Activated T-cell treated with anti-CD3 and anti-CD28 coated beads, Interleukin-2, amount 50 U/mL, for 4 hours (primary cell): ENCODE results near the gene VILL. TPM values are rescaled to one million over a fixed set of nuclear protein-coding genes. Genes with fewer than 3 reads are reported as not detected.
"Not testable (repeated sequence)": the region's sequence is repeated elsewhere in the genome, so short reads cannot be mapped to it uniquely, and the experiment has no call there.

ENCODE experiments used
- ATAC-seq, 2 donors: fragments of 200-7000 bp; cut with Tn5 transposase; one replicate each; pipeline ENCODE4 v1.10.0; 2021
- DNase-seq: peaks from one replicate; pipeline ENCODE4 v3.0.0-alpha.2; 2020
- H3K27me3 Mint-ChIP-seq: one replicate; pipeline ENCODE4 v1.8.0; 2021; ENCODE audit warnings: low read depth, mixed read lengths
- H3K36me3 Mint-ChIP-seq: one replicate; pipeline ENCODE4 v1.8.0; 2022; ENCODE audit warnings: mixed read lengths; ENCODE audit not compliant: insufficient read depth
- H3K4me1 Mint-ChIP-seq: one replicate; pipeline ENCODE4 v1.8.0; 2021; ENCODE audit warnings: low read depth, mixed read lengths
- H3K4me3 Mint-ChIP-seq: one replicate; pipeline ENCODE4 v1.8.0; 2021; ENCODE audit warnings: mild to moderate bottlenecking, moderate library complexity, mixed read lengths
- H3K9me3 Mint-ChIP-seq: one replicate; pipeline ENCODE4 v1.8.0; 2021; ENCODE audit warnings: mixed read lengths
- total RNA-seq, 3 donors: library from RNA; stranded (reverse); gene quantifications; one replicate each; pipeline ENCODE4 v1.2.1, GENCODE V29; 2021

Gene VILL
- total RNA-seq, 3 donors from 2014 or later: 15.0 to 16.8 (median 16.6) TPM

DNA sequence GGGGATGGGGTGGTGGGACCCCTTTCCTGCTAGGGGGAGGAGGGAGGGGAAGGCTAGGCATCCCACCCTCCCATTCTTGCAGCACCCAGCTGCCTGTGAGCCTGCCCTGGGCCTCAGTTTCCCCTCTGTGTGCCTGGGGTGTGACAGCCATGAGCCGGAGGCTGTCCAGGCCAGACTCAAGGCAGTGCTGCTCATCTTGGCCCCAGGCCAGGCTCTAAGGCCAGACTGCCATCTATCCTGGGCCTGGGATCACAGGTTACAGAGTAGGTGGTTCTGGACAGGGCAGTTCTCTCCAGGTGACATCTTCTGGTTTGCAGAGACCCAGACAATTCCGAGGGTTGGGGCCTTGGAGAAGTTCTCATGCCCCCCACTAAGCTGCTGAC lies 3.3 kb upstream of the VILL start:
- no peak for DNase-seq
- Mint-ChIP-seq H3K4me3 (no peak overlapping the region), H3K4me1 (peaks cover 4% of the 10 kb centered on the region), H3K27me3 (no peaks in the 10 kb centered on the region), H3K9me3 (no peaks in the 10 kb centered on the region), H3K36me3 (no peaks in the 10 kb centered on the region)
- ATAC-seq: no peak

DNA sequence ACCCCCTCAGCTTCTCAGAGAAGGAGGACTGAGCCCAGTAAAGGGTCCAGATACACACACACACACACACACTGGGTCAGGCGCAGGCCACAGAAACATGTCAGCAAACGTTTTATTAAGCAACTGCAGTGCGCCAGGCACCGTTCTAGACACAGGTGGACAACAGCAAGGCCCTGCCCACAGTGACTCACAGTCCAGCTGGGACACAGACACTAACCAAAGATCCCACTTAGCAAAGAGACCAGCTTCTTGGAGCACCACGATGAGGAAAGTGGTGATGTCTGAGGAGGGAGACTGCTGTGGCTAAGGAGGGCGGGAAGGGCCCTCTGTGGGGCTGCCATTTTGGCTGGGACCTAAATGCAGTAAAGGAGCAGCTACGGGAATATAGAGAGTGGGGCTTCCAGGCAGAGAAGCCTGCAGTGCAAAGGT lies 2.8 kb upstream of the VILL start:
- H3K4me1 Mint-ChIP-seq: peaks cover 4% of the 10 kb centered on the region
- H3K27me3 Mint-ChIP-seq: no peaks in the 10 kb centered on the region
- ATAC-seq (no peak), DNase-seq (no peak)
- H3K9me3 Mint-ChIP-seq: no peaks in the 10 kb centered on the region
- H3K4me3 Mint-ChIP-seq: no peak overlapping the region
- H3K36me3 Mint-ChIP-seq: no peaks in the 10 kb centered on the region

DNA sequence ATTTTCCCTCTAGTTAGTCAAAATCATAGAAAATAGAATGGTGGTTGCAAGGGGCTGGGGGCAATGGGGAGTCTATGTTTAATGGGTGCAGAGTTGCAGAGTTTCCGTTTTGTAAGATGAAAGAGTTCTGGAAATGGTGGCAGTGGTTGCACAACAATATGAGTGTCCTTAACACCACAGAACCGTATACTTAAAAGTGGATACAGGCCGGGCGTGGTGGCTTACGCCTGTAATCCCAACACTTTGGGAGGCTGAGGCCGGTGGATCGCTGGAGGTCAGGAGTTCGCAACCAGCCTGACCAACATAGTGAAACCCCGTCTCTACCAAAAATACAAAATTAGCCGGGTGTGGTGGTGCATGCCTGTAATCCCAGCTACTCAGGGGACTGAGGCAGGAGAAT lies 2.2 kb upstream of the VILL start:
- not testable (repeated sequence) for H3K9me3 Mint-ChIP-seq, H3K36me3 Mint-ChIP-seq, H3K4me1 Mint-ChIP-seq, H3K27me3 Mint-ChIP-seq, DNase-seq, H3K4me3 Mint-ChIP-seq, ATAC-seq

DNA sequence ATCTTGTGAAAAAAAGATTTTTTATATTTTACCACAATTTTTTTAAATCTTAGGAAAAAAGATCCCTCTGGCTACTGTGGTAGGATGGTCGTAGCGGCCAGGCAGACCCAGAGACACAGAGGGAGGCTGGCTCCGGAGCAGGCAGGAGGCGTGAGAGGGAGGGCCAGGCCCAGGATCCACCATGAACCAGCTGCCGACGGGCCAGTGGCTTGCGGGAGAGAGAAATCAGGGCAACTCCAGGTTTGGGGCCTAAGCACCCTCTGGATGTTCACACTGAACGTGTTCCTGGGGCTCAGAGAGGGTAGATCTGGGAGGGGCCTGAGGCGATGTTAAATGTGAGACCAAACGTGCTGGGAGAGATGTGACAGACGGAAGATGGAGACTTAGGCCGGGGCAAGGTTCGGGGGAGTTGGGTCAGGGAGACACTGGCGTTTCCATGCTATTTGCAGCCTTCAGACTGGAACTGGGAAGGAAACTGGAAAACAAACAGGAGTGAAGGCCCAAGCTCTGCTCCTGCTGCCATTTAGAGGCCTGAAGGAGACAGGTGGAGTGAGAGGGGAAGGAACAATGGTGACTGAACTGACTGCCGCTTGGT lies 1.6 kb upstream of the VILL start:
- Mint-ChIP-seq H3K4me3 (no peak overlapping the region), H3K4me1 (peaks cover 13% of the 10 kb centered on the region), H3K36me3 (no peaks in the 10 kb centered on the region), H3K9me3 (no peaks in the 10 kb centered on the region), H3K27me3 (no peaks in the 10 kb centered on the region)
- ATAC-seq: no peak
- DNase-seq: no peak

DNA sequence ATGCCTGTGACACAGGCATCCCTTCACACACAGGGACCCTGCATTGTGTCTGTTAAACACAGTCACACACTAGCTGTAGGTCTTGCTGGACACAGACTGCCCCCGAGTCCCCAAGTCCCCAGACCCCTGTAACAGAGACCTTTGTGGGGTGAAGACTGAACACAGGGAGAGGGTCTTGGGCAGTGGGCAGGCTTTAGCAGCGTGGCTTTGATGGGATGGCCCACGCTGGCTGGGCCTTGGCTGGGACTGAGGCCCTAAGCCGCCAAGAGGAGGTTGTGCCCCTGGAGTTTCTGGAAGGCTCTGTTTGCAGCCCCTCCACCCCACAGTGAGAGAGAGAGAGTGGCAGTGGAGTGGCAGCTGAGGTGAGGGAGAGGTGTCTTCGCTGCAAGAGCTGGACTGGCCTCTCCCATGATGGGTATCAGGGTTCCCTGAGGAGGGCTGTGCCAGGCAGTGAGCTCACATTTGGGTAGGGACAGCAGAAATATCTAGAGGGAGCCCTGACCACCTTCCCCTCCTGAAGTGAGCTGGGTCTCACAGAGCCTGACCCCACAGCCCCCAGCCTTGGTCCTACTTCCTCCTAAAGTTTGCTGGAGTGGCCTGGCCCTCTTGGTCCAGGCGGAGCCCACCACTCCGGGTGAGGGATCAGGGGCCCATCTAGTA lies 635 bp upstream of the VILL start:
- H3K4me1 Mint-ChIP-seq: peaks cover 19% of the 10 kb centered on the region
- no peaks in the 10 kb centered on the region for H3K27me3 Mint-ChIP-seq
- H3K36me3 Mint-ChIP-seq: no peaks in the 10 kb centered on the region
- no peaks in the 10 kb centered on the region for H3K9me3 Mint-ChIP-seq
- DNase-seq (no peak), ATAC-seq (no peak)
- no peak overlapping the region for H3K4me3 Mint-ChIP-seq

DNA sequence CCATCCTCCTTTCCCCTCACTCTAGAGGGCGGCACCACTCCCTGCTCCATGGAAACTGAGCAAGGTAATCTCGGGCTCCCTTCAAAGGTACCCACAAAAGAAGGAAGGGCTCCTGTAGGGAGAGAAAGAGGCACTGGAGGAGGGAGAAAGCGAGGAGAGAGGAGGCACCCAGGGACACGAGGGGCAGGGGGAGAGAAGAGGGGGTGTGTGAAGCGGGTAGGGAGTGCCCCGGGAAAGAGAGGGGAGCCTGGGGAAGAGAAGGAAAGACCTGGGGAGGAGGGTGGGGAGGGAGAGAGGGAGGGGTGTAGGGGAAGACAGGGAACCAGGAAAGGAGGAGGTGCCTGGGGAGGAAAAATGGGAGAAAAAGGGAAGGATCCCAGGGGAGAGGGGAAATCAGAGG lies 523 bp downstream of the VILL start:
- Mint-ChIP-seq H3K36me3 (peaks cover 3% of the 10 kb centered on the region), H3K4me1 (peaks cover 29% of the 10 kb centered on the region), H3K4me3 (no peak overlapping the region), H3K27me3 (no peaks in the 10 kb centered on the region), H3K9me3 (no peaks in the 10 kb centered on the region)
- no peak for ATAC-seq
- no peak for DNase-seq

DNA sequence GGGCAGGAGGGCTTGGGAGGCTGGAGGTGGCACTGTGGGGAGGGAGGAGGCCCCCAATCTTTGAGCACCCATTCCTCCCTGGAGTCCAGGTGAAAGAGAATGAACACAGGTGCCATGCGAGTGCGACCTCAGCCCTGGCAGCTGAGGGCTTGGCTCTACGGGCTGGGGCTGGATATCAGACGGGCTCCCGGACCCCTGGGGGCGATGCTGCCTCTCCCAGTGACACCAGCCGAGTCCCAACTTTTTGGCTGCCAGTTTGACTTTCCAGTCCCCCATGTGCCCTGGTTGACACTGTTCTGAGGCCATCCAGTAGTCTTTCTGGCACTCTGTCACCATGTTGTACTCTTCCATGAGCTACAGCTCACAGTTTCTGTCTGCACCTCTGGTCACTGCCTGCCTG lies 1.2 kb downstream of the VILL start:
- no peak overlapping the region for H3K4me3 Mint-ChIP-seq
- H3K9me3 Mint-ChIP-seq: no peaks in the 10 kb centered on the region

DNA sequence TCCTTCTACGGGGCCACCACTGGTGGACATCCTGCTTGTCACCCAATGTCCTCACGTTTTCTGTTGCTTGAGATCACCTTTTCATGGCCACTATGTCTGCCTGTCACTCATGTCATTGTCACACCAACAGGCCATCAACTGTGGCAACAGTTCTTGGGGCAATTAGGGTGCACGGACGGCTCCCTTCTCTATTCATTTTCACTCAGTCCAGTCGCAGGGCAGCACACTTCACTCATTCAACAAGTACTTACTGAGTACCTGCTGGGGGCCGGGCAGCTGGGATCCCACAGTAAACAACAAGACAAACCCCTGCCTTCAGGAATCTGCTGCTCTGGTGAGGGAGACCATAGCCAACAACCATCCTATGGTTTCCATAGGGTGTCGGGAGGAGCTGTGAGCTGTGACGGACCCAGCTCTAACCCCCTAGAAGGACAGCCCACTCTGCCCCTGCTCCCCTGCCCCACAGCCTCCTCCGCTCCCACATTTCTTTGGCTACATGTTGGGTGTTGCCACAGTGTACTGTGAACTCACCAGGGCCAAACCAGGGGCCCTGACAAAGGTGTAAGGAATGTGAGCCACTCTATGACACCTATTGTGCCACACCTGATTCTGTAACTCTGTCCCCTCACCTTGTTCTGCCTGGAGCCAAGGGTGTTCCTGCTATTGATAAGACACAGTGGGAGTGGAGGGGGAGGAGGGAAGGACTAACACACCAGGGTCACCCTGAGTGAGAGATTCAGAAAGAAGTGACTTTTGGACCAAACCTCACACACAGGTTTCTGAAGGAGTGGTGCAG lies 1.9 kb downstream of the VILL start:
- DNase-seq: no peak
- H3K9me3 Mint-ChIP-seq: no peaks in the 10 kb centered on the region
- H3K4me3 Mint-ChIP-seq: peak overlapping the region; percentile 93
- no peaks in the 10 kb centered on the region for H3K27me3 Mint-ChIP-seq
- ATAC-seq: no peak
- peaks cover 42% of the 10 kb centered on the region for H3K4me1 Mint-ChIP-seq
- peaks cover 11% of the 10 kb centered on the region for H3K36me3 Mint-ChIP-seq

More for the DNA sequence above, 1.2 kb downstream of the VILL start:
- H3K27me3 Mint-ChIP-seq: no peaks in the 10 kb centered on the region
- peaks cover 36% of the 10 kb centered on the region for H3K4me1 Mint-ChIP-seq
- peaks cover 9% of the 10 kb centered on the region for H3K36me3 Mint-ChIP-seq
- ATAC-seq (no peak), DNase-seq (no peak)

DNA sequence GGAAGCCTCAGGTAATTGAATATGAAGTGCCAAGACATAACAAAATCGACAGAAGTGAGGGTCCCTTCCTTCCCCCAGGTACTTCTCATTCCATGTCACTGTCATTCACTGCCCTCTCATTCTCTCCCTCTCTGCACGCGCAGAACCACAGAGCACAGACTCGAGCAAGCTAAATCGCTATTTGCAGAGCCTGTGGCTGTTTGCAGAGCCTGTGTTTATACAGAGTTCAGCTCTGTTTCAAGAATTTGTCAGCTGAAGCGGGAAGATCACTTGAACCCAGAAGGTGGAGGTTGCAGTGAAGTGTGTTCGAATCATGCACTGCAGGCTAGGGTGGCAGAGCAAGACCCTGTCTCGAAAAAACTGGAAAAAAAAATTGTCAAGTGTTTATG lies 2.5 kb downstream of the VILL start:
- Mint-ChIP-seq H3K4me1 (peaks cover 43% of the 10 kb centered on the region), H3K36me3 (peaks cover 11% of the 10 kb centered on the region), H3K9me3 (no peaks in the 10 kb centered on the region), H3K27me3 (no peaks in the 10 kb centered on the region), H3K4me3 (peak overlapping the region; percentile 93)
- ATAC-seq (no peak), DNase-seq (no peak)

DNA sequence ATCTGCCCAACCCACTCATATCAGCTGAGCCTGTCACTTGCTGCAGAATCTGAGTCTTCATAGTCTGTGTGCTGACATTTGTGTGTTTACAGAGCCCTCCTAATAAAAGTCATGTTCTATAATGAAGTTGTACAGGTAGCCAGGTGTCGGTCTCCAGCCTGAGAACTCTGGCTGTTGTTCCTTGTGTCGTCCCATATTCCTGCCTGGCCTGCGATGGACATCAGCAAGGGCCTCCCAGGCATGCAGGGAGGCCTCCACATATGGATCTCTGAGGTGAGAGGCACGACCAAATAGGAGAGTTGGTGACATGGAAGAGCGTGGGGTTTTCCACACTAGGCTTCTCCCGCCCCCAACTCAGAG lies 2.9 kb downstream of the VILL start:
- no peaks in the 10 kb centered on the region for H3K27me3 Mint-ChIP-seq
- peak overlapping the region; percentile 93 for H3K4me3 Mint-ChIP-seq
- H3K9me3 Mint-ChIP-seq: no peaks in the 10 kb centered on the region
- peaks cover 46% of the 10 kb centered on the region for H3K4me1 Mint-ChIP-seq
- ATAC-seq (no peak), DNase-seq (no peak)
- H3K36me3 Mint-ChIP-seq: peaks cover 11% of the 10 kb centered on the region

DNA sequence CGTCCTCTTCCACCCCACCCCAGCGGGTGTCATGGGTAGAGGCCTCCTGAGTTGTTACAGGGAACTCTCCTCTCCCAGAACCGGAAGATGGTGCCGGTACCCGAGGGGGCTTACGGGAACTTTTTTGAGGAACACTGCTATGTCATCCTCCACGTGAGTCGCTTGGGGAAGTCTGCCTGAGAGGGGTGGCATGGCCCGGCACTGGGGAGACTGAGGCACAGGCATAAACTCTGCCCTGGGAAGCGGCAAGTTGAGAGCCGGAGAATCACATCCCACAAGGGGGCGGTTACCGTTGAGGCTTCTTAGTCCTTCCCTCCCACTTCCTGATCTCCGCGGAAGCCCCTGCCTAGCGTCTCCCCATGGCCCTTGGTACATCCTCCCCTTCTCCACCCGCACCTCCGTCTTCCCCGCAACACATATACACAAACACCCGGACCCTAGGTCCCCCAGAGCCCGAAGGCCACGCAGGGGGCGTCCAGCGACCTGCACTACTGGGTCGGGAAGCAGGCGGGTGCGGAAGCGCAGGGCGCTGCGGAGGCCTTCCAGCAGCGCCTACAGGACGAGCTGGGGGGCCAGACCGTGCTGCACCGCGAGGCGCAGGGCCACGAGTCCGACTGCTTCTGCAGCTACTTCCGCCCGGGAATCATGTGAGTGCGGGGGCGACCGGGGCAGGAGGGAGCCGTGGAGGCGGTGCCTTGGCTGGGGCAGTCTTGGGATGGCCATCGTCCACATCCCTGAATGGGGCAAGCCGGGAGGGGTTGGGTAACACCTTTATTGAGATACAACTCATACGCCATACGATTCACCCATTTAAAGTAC lies 3.4 kb downstream of the VILL start:
- peak; percentile 66 to 72 for ATAC-seq
- H3K4me3 Mint-ChIP-seq: peak overlapping the region; percentile 93
- no peaks in the 10 kb centered on the region for H3K9me3 Mint-ChIP-seq
- peaks cover 50% of the 10 kb centered on the region for H3K4me1 Mint-ChIP-seq
- H3K27me3 Mint-ChIP-seq: no peaks in the 10 kb centered on the region
- DNase-seq: peak; percentile 42
- peaks cover 11% of the 10 kb centered on the region for H3K36me3 Mint-ChIP-seq

DNA sequence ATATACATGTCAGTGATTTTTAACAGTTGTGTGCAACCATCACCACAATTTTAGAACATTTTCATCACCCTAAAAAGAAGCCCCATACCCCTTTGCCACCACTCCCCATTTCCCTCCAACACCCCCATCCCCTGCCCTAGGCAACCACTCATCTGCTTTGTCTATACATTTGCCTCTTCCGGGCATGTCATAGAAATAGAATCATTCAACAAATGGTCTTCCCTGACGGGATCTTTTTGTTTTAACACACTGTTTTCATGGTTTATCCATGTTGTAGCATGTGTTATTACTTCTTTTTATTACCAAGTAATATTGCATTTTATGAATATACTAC lies 4.0 kb downstream of the VILL start:
- H3K4me1 Mint-ChIP-seq: peaks cover 54% of the 10 kb centered on the region
- H3K36me3 Mint-ChIP-seq: peaks cover 11% of the 10 kb centered on the region
- peak; percentile 3 to 14 for ATAC-seq
- H3K9me3 Mint-ChIP-seq: no peaks in the 10 kb centered on the region
- peak overlapping the region; percentile 93 for H3K4me3 Mint-ChIP-seq
- no peak for DNase-seq
- no peaks in the 10 kb centered on the region for H3K27me3 Mint-ChIP-seq

DNA sequence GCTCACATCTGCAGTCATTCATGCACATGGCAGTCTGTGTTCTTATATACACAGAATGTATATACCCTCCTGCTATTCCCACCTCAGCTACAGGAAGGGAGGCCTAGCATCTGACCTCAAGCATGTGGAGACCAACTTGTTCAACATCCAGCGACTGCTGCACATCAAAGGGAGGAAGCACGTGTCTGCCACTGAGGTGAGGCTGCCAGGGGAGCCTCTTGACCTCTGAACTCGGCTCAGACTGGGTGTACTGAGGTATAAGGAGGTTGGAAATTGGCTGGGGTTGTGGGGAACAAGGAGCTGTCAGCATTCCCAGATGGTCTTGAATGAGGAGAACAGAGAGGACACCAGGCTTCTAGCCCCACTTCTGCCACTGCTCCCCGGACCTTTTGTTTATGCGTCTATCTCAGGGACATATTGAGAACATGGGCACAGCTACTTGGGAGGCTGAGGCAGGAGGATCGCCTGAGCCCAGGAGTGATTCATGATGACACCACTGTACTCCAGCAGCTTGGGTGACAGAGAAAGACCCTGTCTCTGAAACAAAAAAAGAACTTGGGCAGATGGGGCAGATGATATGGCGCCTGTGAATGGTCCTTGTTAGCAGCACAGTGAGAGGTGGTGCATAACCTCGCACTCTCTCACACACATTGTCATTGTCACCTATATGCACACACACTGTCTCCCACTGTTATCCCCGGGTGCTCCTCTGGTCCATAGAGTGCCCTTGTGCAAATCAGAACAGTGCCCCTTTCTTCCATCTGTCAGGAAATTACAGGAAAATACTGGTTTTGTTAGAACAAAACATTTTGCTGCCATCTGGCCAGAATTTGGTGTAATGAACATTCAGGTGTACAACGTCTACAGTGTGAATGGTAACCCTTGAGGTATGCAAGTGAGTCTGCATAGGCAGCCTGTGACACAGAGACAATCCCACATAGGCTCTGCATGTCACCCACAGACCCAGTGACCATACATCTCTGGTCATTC lies 5.4 kb downstream of the VILL start:
- ATAC-seq (no peak), DNase-seq (peak; percentile 2)
- peak overlapping the region; percentile 93 for H3K4me3 Mint-ChIP-seq
- peaks cover 11% of the 10 kb centered on the region for H3K36me3 Mint-ChIP-seq
- peaks cover 54% of the 10 kb centered on the region for H3K4me1 Mint-ChIP-seq
- no peaks in the 10 kb centered on the region for H3K9me3 Mint-ChIP-seq
- H3K27me3 Mint-ChIP-seq: no peaks in the 10 kb centered on the region
